ENCODE results near the gene ATP10B. TPM values are rescaled to one million over a fixed set of nuclear protein-coding genes. Genes with fewer than 3 reads are reported as not detected.

ATP10B gene
- total RNA-seq, 1 experiment from 2014 or later = 0.11 TPM

DNA sequence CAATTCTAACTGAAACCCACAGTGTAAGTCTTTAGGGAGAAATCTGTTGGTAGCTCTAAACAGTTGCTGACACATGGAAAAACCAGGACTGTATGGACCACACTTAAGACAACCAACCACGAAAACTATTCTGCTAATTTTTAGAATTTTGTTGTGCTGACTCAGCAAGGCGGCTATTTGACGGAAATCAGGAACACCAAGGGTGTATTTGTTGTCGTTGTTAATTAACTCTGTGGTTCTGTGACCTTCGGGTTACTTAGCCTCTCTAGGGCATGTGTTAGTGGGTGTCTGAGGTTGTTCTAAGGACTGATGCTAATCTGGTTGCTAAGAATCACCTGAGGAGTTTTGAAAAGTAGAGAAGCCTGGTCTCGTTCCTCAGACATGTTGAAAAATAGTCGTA lies 79.2 kb downstream of the ATP10B start:
- Mint-ChIP-seq H3K4me3 (no peak overlapping the region), H3K4me1 (peaks cover 32% of the 10 kb centered on the region), H3K27ac (no peak overlapping the region), H3K9me3 (no peaks in the 10 kb centered on the region), H3K36me3 (no peaks in the 10 kb centered on the region), H3K27me3 (ENCODE audit: low read depth) (no peaks in the 10 kb centered on the region)
- CTCF ChIA-PET = no interaction called here
- POLR2A ChIA-PET = no interaction called here
- TF ChIP-seq, protein P1, sequence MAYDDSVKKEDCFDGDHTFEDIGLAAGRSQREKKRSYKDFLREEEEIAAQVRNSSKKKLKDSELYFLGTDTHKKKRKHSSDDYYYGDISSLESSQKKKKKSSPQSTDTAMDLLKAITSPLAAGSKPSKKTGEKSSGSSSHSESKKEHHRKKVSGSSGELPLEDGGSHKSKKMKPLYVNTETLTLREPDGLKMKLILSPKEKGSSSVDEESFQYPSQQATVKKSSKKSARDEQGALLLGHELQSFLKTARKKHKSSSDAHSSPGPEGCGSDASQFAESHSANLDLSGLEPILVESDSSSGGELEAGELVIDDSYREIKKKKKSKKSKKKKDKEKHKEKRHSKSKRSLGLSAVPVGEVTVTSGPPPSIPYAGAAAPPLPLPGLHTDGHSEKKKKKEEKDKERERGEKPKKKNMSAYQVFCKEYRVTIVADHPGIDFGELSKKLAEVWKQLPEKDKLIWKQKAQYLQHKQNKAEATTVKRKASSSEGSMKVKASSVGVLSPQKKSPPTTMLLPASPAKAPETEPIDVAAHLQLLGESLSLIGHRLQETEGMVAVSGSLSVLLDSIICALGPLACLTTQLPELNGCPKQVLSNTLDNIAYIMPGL (CRISPR knock-in tag; IDR thresholded peaks at IDR 0.05) = no peak
- TF ChIP-seq, protein P2, sequence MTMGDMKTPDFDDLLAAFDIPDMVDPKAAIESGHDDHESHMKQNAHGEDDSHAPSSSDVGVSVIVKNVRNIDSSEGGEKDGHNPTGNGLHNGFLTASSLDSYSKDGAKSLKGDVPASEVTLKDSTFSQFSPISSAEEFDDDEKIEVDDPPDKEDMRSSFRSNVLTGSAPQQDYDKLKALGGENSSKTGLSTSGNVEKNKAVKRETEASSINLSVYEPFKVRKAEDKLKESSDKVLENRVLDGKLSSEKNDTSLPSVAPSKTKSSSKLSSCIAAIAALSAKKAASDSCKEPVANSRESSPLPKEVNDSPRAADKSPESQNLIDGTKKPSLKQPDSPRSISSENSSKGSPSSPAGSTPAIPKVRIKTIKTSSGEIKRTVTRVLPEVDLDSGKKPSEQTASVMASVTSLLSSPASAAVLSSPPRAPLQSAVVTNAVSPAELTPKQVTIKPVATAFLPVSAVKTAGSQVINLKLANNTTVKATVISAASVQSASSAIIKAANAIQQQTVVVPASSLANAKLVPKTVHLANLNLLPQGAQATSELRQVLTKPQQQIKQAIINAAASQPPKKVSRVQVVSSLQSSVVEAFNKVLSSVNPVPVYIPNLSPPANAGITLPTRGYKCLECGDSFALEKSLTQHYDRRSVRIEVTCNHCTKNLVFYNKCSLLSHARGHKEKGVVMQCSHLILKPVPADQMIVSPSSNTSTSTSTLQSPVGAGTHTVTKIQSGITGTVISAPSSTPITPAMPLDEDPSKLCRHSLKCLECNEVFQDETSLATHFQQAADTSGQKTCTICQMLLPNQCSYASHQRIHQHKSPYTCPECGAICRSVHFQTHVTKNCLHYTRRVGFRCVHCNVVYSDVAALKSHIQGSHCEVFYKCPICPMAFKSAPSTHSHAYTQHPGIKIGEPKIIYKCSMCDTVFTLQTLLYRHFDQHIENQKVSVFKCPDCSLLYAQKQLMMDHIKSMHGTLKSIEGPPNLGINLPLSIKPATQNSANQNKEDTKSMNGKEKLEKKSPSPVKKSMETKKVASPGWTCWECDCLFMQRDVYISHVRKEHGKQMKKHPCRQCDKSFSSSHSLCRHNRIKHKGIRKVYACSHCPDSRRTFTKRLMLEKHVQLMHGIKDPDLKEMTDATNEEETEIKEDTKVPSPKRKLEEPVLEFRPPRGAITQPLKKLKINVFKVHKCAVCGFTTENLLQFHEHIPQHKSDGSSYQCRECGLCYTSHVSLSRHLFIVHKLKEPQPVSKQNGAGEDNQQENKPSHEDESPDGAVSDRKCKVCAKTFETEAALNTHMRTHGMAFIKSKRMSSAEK (CRISPR knock-in tag; IDR thresholded peaks at IDR 0.05; ENCODE audit: borderline replicate concordance) = no peak
- no peak for TF ChIP-seq FOXP1 (CRISPR knock-in tag; IDR thresholded peaks at IDR 0.05; ENCODE audit: borderline replicate concordance)
- TF ChIP-seq CREM (CRISPR knock-in tag; IDR thresholded peaks at IDR 0.05) = no peak
- no peak for TF ChIP-seq HMGA2 (CRISPR knock-in tag; IDR thresholded peaks at IDR 0.05)
- no peak for TF ChIP-seq ZBTB21 (CRISPR knock-in tag; IDR thresholded peaks at IDR 0.05; ENCODE audit: borderline replicate concordance)
- no peak for TF ChIP-seq ELF4 (CRISPR knock-in tag; IDR thresholded peaks at IDR 0.05; ENCODE audit: low read depth)
- TF ChIP-seq ZNF219 (CRISPR knock-in tag; IDR thresholded peaks at IDR 0.05; ENCODE audit: borderline replicate concordance) = no peak
- no peak for TF ChIP-seq NR2C2 (CRISPR knock-in tag; IDR thresholded peaks at IDR 0.05)
- no peak for TF ChIP-seq TCF7 (CRISPR knock-in tag; IDR thresholded peaks at IDR 0.05; ENCODE audit: low read depth)
- TF ChIP-seq, protein P3, sequence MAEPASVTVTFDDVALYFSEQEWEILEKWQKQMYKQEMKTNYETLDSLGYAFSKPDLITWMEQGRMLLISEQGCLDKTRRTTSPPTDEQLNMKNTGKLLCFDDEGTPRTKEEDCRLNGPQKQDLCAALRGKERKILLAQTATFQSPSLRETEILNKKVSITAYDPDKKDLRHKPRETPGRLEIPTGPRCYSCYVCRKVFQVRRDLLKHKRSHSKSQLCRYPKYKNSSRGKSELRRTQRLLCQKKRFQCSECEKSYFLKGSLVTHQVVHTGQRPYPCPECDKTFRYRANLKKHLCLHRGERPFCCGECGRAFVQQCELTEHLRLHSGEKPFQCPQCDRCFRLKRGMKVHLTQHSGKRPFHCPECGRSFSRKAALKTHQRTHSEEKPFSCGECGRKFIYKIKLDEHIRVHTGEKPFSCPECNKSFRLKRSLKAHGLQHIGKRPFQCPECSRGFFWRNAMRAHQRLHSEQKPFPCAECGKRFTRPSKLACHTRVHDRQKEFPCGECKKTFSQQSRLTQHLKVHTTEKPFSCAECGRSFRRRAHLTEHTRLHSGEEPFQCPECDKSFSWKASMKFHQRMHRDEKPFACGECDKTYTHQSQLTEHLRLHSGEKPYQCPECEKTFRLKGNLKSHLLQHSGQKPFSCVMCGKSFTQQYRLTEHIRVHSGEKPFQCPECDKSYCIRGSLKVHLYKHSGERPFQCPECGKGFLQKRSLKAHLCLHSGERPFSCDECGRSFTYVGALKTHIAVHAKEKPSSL (CRISPR knock-in tag; conservative IDR thresholded peaks at IDR 0.05) = no peak
- TF ChIP-seq, protein P4, sequence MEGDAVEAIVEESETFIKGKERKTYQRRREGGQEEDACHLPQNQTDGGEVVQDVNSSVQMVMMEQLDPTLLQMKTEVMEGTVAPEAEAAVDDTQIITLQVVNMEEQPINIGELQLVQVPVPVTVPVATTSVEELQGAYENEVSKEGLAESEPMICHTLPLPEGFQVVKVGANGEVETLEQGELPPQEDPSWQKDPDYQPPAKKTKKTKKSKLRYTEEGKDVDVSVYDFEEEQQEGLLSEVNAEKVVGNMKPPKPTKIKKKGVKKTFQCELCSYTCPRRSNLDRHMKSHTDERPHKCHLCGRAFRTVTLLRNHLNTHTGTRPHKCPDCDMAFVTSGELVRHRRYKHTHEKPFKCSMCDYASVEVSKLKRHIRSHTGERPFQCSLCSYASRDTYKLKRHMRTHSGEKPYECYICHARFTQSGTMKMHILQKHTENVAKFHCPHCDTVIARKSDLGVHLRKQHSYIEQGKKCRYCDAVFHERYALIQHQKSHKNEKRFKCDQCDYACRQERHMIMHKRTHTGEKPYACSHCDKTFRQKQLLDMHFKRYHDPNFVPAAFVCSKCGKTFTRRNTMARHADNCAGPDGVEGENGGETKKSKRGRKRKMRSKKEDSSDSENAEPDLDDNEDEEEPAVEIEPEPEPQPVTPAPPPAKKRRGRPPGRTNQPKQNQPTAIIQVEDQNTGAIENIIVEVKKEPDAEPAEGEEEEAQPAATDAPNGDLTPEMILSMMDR (IDR thresholded peaks at IDR 0.05) = no peak
- TF ChIP-seq, protein P5, sequence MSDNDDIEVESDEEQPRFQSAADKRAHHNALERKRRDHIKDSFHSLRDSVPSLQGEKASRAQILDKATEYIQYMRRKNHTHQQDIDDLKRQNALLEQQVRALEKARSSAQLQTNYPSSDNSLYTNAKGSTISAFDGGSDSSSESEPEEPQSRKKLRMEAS (CRISPR knock-in tag; IDR thresholded peaks at IDR 0.05) = no peak
- TF ChIP-seq ZNF232 (CRISPR knock-in tag; IDR thresholded peaks at IDR 0.05) = no peak
- TF ChIP-seq, protein P6, sequence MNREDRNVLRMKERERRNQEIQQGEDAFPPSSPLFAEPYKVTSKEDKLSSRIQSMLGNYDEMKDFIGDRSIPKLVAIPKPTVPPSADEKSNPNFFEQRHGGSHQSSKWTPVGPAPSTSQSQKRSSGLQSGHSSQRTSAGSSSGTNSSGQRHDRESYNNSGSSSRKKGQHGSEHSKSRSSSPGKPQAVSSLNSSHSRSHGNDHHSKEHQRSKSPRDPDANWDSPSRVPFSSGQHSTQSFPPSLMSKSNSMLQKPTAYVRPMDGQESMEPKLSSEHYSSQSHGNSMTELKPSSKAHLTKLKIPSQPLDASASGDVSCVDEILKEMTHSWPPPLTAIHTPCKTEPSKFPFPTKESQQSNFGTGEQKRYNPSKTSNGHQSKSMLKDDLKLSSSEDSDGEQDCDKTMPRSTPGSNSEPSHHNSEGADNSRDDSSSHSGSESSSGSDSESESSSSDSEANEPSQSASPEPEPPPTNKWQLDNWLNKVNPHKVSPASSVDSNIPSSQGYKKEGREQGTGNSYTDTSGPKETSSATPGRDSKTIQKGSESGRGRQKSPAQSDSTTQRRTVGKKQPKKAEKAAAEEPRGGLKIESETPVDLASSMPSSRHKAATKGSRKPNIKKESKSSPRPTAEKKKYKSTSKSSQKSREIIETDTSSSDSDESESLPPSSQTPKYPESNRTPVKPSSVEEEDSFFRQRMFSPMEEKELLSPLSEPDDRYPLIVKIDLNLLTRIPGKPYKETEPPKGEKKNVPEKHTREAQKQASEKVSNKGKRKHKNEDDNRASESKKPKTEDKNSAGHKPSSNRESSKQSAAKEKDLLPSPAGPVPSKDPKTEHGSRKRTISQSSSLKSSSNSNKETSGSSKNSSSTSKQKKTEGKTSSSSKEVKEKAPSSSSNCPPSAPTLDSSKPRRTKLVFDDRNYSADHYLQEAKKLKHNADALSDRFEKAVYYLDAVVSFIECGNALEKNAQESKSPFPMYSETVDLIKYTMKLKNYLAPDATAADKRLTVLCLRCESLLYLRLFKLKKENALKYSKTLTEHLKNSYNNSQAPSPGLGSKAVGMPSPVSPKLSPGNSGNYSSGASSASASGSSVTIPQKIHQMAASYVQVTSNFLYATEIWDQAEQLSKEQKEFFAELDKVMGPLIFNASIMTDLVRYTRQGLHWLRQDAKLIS (CRISPR knock-in tag; IDR thresholded peaks at IDR 0.05; ENCODE audit: borderline replicate concordance) = no peak
- TF ChIP-seq, protein P7, sequence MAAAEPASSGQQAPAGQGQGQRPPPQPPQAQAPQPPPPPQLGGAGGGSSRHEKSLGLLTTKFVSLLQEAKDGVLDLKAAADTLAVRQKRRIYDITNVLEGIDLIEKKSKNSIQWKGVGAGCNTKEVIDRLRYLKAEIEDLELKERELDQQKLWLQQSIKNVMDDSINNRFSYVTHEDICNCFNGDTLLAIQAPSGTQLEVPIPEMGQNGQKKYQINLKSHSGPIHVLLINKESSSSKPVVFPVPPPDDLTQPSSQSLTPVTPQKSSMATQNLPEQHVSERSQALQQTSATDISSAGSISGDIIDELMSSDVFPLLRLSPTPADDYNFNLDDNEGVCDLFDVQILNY (CRISPR knock-in tag; IDR thresholded peaks at IDR 0.05) = no peak
- TF ChIP-seq SOX15 (CRISPR knock-in tag; IDR thresholded peaks at IDR 0.05) = no peak
- TF ChIP-seq, protein P8, sequence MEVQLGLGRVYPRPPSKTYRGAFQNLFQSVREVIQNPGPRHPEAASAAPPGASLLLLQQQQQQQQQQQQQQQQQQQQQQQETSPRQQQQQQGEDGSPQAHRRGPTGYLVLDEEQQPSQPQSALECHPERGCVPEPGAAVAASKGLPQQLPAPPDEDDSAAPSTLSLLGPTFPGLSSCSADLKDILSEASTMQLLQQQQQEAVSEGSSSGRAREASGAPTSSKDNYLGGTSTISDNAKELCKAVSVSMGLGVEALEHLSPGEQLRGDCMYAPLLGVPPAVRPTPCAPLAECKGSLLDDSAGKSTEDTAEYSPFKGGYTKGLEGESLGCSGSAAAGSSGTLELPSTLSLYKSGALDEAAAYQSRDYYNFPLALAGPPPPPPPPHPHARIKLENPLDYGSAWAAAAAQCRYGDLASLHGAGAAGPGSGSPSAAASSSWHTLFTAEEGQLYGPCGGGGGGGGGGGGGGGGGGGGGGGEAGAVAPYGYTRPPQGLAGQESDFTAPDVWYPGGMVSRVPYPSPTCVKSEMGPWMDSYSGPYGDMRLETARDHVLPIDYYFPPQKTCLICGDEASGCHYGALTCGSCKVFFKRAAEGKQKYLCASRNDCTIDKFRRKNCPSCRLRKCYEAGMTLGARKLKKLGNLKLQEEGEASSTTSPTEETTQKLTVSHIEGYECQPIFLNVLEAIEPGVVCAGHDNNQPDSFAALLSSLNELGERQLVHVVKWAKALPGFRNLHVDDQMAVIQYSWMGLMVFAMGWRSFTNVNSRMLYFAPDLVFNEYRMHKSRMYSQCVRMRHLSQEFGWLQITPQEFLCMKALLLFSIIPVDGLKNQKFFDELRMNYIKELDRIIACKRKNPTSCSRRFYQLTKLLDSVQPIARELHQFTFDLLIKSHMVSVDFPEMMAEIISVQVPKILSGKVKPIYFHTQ (CRISPR knock-in tag; IDR thresholded peaks at IDR 0.05) = no peak
- TF ChIP-seq, protein P9, sequence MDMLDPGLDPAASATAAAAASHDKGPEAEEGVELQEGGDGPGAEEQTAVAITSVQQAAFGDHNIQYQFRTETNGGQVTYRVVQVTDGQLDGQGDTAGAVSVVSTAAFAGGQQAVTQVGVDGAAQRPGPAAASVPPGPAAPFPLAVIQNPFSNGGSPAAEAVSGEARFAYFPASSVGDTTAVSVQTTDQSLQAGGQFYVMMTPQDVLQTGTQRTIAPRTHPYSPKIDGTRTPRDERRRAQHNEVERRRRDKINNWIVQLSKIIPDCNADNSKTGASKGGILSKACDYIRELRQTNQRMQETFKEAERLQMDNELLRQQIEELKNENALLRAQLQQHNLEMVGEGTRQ (CRISPR knock-in tag; IDR thresholded peaks at IDR 0.05) = no peak
- ATAC-seq = no peak
- no peak for DNase-seq (ENCODE audit: low spot score)

All from WTC11 (cell line).